HEK293 (cell line): Measurements from ENCODE around the gene DNM1.

Source experiments
- CTCF ChIA-PET: fragments of 350-600 bp; formaldehyde crosslinking; extraction: SDS; loops from one replicate; lab custom pipeline; 2021; ENCODE audit warnings: antibody characterized with exemption; lab: Yijun Ruan, JAX
- POLR2A ChIA-PET: fragments of 300-600 bp; formaldehyde crosslinking; extraction: SDS; loops from one replicate; lab custom pipeline; 2020; ENCODE audit warnings: antibody characterized with exemption, inconsistent platforms; lab: Yijun Ruan, JAX
- H3K27ac ChIP-seq: fragments of 200-500 bp; sonication (Bioruptor generic); 2 replicates; pipeline ENCODE4 v1.5.1; 2014; ENCODE audit warnings: low read depth, low read length, control low read depth, inconsistent platforms; ENCODE audit errors: extremely low read depth
- H3K36me3 ChIP-seq, 2 experiments: fragments of 200-500 bp in 1 of 2; sonication (Bioruptor generic) in 1 of 2; 1 replicate in 1 of 2; 2 replicates in 1 of 2; pipeline ENCODE4 v1.5.1; 2014 to 2017; ENCODE audit warnings: inconsistent platforms in 2 of 2, low read length in 2 of 2; ENCODE audit not compliant: control insufficient read depth in 2 of 2, insufficient read depth in 1 of 2
- H3K4me1 ChIP-seq: fragments of 200-500 bp; sonication (Bioruptor generic); 2 replicates; pipeline ENCODE4 v1.5.1; 2014; ENCODE audit warnings: mild to moderate bottlenecking, low read length, inconsistent platforms; ENCODE audit not compliant: control insufficient read depth, insufficient read depth
- H3K4me3 ChIP-seq: 2 replicates; pipeline ENCODE4 v1.5.1; 2011; ENCODE audit warnings: low read depth, mild to moderate bottlenecking, control low read depth, low read length, moderate library complexity
- H3K9me3 ChIP-seq: fragments of 200-500 bp; sonication (Bioruptor generic); 2 replicates; pipeline ENCODE4 v1.5.1; 2014; ENCODE audit warnings: low read depth, low read length, inconsistent platforms; ENCODE audit not compliant: control insufficient read depth, insufficient read depth
- GLIS1 ChIP-seq: fragments of 450-650 bp; formaldehyde crosslinking; IDR thresholded peaks from 2 replicates; pipeline ENCODE4 v1.5.1; 2016; ENCODE audit warnings: missing biosample characterization, missing genetic modification characterization
- INSM2 ChIP-seq: fragments of 450-650 bp; formaldehyde crosslinking; IDR thresholded peaks from 2 replicates; pipeline ENCODE4 v1.5.1; 2016; ENCODE audit warnings: missing biosample characterization, missing genetic modification characterization
- PRDM2 ChIP-seq: fragments of 450-650 bp; formaldehyde crosslinking; IDR thresholded peaks from 2 replicates; pipeline ENCODE4 v1.5.1; 2016; ENCODE audit warnings: missing biosample characterization, missing genetic modification characterization, borderline replicate concordance
- PRDM4 ChIP-seq: fragments of 450-650 bp; formaldehyde crosslinking; IDR thresholded peaks from 2 replicates; pipeline ENCODE4 v1.5.1; 2017; ENCODE audit warnings: missing biosample characterization, missing genetic modification characterization
- ZBTB8A ChIP-seq: fragments of 450-650 bp; formaldehyde crosslinking; IDR thresholded peaks from 2 replicates; pipeline ENCODE4 v1.5.1; 2016; ENCODE audit warnings: missing biosample characterization, missing genetic modification characterization
- ZNF423 ChIP-seq: fragments of 450-650 bp; formaldehyde crosslinking; IDR thresholded peaks from 2 replicates; pipeline ENCODE4 v1.5.1; 2016; ENCODE audit warnings: missing biosample characterization, missing genetic modification characterization
- ZNF513 ChIP-seq: fragments of 450-650 bp; IDR thresholded peaks from 2 replicates; pipeline ENCODE4 v1.5.1; 2018; ENCODE audit warnings: missing biosample characterization, missing genetic modification characterization
- ZNF571 ChIP-seq: fragments of 450-650 bp; formaldehyde crosslinking; IDR thresholded peaks from 2 replicates; pipeline ENCODE4 v1.5.0; 2017; ENCODE audit warnings: missing biosample characterization, missing genetic modification characterization
- ZSCAN5A ChIP-seq: fragments of 450-650 bp; formaldehyde crosslinking; IDR thresholded peaks from 2 replicates; pipeline ENCODE4 v1.5.1; 2016; ENCODE audit warnings: missing biosample characterization, missing genetic modification characterization

The DNM1 gene

GRCh38 chr9:128167209-128167608 lies 36.0 kb upstream of the DNM1 start:
- Histone ChIP-seq H3K9me3 (no peaks in the 10 kb centered on the region), H3K36me3 (peaks cover 0 to 74% of the 10 kb centered on the region in 2 experiments; a peak in 2 of 3 replicates), H3K4me1 (no peaks in the 10 kb centered on the region), H3K4me3 (no peak overlapping the region), H3K27ac (no peak overlapping the region)
- POLR2A ChIA-PET: interaction anchor here (0.6 to 1.0 kb wide), 2 partner anchors 10 to 14 kb away, joined by 3 read pairs; no protein-coding TSS in a partner anchor
- no peak for TF ChIP-seq ZSCAN5A (tag by site-specific recombination)
- no peak for TF ChIP-seq ZBTB8A
- TF ChIP-seq GLIS1 (tag by site-specific recombination): no peak
- no peak for TF ChIP-seq ZNF571 (tag by site-specific recombination)
- peak; percentile 56; the same call in 1 of the 2 replicates for TF ChIP-seq PRDM4
- no peak for TF ChIP-seq INSM2 (tag by site-specific recombination)
- CTCF ChIA-PET: interaction anchor here (0.7 kb wide), 1 partner anchor 43 kb away, joined by 3 read pairs; no protein-coding TSS in a partner anchor

- Histone ChIP-seq H3K4me3 (no peak overlapping the region), H3K9me3 (no peaks in the 10 kb centered on the region), H3K27ac (no peak overlapping the region), H3K36me3 (peaks cover 0 to 58% of the 10 kb centered on the region in 2 experiments; a peak in 2 of 3 replicates), H3K4me1 (no peaks in the 10 kb centered on the region)
- TF ChIP-seq PRDM2 (tag by site-specific recombination): no peak
- TF ChIP-seq ZNF513: peak; percentile 89
- no peak for TF ChIP-seq ZNF423 (tag by site-specific recombination)
- CTCF ChIA-PET: interaction anchor here (1.1 kb wide), 1 partner anchor 18 kb away, joined by 3 read pairs; no protein-coding TSS in a partner anchor
- POLR2A ChIA-PET: no interaction called here
These were observed 34.4 kb upstream of the DNM1 start for GRCh38 chr9:128168731-128169308.
